ENCODE data around the gene LRIT1.

Gene LRIT1

DNA sequence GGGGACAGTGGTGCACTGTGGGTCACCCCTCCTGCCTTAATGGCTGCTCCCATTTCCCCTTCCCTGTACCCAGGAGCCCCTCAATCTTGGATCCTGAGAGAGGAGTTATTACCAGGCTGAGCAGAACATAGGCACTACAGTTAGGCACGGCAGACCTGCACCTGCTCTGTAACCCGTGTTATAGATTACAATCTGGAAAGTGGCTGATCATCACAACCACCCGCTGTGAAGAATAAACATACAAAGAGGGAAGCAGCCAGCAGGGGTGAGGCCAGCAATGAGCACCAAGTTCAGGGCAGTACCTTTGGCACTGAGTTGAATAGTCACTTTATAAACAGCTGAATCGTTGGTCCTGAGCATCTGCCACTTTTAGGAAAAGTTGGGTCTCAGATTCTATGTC is 45.3 kb downstream of the LRIT1 start:
- TF ChIP-seq, protein P1, sequence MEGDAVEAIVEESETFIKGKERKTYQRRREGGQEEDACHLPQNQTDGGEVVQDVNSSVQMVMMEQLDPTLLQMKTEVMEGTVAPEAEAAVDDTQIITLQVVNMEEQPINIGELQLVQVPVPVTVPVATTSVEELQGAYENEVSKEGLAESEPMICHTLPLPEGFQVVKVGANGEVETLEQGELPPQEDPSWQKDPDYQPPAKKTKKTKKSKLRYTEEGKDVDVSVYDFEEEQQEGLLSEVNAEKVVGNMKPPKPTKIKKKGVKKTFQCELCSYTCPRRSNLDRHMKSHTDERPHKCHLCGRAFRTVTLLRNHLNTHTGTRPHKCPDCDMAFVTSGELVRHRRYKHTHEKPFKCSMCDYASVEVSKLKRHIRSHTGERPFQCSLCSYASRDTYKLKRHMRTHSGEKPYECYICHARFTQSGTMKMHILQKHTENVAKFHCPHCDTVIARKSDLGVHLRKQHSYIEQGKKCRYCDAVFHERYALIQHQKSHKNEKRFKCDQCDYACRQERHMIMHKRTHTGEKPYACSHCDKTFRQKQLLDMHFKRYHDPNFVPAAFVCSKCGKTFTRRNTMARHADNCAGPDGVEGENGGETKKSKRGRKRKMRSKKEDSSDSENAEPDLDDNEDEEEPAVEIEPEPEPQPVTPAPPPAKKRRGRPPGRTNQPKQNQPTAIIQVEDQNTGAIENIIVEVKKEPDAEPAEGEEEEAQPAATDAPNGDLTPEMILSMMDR (IDR thresholded peaks at IDR 0.05; ENCODE audit: low read depth, low read length, missing control alignments), result no peak
- no peak overlapping the region for H3K4me3 ChIP-seq (replicated peaks; ENCODE audit: low read depth, low read length)
- no peak for DNase-seq (ENCODE audit: extremely low read depth, low read depth)

DNA sequence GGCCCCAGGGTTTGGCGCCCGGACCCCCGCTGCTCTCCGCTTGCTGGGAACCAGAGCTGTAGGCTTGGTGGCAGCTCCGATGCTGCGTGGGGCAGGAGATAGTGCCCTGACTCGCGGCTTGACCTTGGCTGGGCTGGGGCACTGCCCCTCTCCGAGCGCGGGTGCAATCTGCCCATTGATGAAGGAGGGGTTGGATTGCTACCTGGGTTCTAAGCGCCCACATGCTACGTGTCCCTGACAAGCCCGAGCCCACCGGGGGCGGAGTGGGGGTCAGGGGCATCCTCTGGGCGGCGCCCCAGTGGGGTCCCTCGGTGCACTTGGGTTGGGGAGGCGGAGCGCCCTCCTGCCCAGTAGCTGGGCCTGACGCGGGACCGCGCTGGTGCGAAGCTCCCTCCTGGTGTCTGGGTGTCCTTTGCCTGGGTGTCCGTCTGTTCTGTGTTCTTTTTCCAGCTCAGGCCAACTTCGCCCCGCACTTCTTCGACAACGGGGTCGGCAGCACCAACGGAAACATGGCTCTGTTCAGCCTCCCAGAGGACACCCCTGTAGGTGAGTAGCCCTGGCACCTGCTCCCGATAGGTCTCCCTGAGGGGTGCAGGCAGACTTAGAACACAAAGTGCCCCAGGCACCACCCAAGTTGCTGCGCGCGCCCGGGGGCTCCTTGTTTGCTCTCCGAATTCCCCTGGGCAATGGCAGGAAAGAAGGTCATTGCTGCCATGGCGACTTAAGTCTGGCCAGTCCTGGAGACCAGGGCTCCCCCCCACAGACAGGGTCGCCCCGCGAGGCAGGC is 46.1 kb downstream of the LRIT1 start:
- TF ChIP-seq, protein P1 (IDR thresholded peaks at IDR 0.05; ENCODE audit: low read depth, low read length, missing control alignments), result no peak
- no peak overlapping the region for H3K4me3 ChIP-seq (replicated peaks; ENCODE audit: low read depth, low read length)

DNA sequence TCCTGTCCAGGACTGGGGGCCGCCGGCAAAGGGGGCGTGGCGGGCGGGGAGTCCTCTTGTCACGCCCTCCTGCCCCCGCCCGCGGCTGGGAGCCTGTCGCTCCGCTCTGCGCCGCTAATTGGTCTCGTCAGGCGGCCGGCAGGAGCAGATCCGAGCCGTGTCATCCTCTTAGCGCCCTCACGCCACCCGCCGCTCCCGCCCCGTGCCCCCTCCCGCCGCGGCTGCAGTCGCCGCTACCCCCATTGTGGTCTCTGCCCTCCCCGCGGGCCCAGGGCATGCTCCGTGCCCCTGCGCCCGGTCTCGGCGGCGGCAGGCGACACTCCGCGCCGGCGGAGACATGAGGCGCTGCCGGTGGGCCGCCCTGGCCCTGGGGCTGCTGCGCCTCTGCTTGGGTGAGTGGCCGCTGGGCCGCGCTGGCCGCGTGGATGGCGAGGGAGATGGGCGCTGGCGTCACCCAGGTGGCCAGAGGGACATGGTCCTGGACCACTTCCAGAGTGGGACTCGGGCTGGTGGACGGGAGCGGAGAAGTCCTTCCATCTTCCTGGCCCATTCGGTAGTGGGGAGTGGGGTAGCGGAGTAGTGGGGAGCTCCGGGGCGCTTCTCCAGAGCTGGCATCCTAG is 46.8 kb downstream of the LRIT1 start, which contains the start of gene CDHR1:
Gene CDHR1 (plus strand): TSS at position 114 of the 620 bp plus-strand sequence. CDS start 224 bp downstream, at position 338.
- TF ChIP-seq, protein P1 (IDR thresholded peaks at IDR 0.05; ENCODE audit: low read depth, low read length, missing control alignments), result no peak
- DNase-seq (ENCODE audit: extremely low read depth, low read depth), result no peak
- H3K4me3 ChIP-seq (replicated peaks; ENCODE audit: low read depth, low read length), result no peak within 1 kb of the TSS

More for the DNA sequence above, 46.1 kb downstream of the LRIT1 start:
- DNase-seq (ENCODE audit: extremely low read depth, low read depth), result no peak

GRCh38 chr10:84193846-84194423 is 47.4 kb downstream of the LRIT1 start:
- H3K4me3 ChIP-seq (replicated peaks; ENCODE audit: low read depth, low read length), result no peak overlapping the region
- TF ChIP-seq, protein P1 (IDR thresholded peaks at IDR 0.05; ENCODE audit: low read depth, low read length, missing control alignments), result no peak
- DNase-seq (ENCODE audit: extremely low read depth, low read depth), result no peak

GRCh38 chr10:84193327-84193726 is 48.0 kb downstream of the LRIT1 start:
- DNase-seq (ENCODE audit: extremely low read depth, low read depth), result no peak
- TF ChIP-seq, protein P1 (IDR thresholded peaks at IDR 0.05; ENCODE audit: low read depth, low read length, missing control alignments), result no peak

DNA sequence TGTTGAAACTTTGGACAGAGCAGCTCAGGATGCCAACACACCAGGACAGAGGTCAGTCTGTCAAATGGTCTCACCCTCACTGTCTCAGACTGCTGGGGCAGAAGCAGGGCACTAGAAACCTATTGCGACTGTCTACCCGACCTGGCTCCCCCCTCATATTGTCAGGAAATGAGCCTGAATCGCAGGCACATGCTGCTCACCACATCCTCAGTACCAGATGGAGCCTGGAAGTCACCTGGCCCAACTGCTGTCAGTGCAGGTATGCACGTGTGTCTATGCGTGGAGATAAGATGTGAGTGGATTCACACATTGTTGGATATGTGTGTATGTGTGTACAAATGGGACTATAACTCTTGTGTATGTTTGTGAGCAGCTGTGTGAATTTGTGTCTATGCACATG is 50.2 kb downstream of the LRIT1 start:
- TF ChIP-seq, protein P1 (IDR thresholded peaks at IDR 0.05; ENCODE audit: low read depth, low read length, missing control alignments), result no peak
- no peak for DNase-seq (ENCODE audit: extremely low read depth, low read depth)
- no peak overlapping the region for H3K4me3 ChIP-seq (replicated peaks; ENCODE audit: low read depth, low read length)

More at GRCh38 chr10:84193327-84193726, 48.0 kb downstream of the LRIT1 start:
- H3K4me3 ChIP-seq (replicated peaks; ENCODE audit: low read depth, low read length), result no peak overlapping the region
